D721Med (cell line): ENCODE results near the gene IGSF9.

Source experiments
- DNase-seq: peaks from one replicate; pipeline ENCODE4 v3.0.0; 2011; ENCODE audit warnings: low spot score; ENCODE audit not compliant: insufficient read length
- FAIRE-seq: peaks from 2 replicates; lab custom pipeline; 2011; peaks lifted over from hg19 to GRCh38; lab: Jason Lieb, UNC
- CTCF ChIP-seq: IDR thresholded peaks from 2 replicates; pipeline ENCODE4 v1.5.1; 2012; ENCODE audit warnings: mild to moderate bottlenecking, control low read depth; ENCODE audit not compliant: insufficient read depth; ENCODE audit errors: missing control alignments

Gene IGSF9

DNA sequence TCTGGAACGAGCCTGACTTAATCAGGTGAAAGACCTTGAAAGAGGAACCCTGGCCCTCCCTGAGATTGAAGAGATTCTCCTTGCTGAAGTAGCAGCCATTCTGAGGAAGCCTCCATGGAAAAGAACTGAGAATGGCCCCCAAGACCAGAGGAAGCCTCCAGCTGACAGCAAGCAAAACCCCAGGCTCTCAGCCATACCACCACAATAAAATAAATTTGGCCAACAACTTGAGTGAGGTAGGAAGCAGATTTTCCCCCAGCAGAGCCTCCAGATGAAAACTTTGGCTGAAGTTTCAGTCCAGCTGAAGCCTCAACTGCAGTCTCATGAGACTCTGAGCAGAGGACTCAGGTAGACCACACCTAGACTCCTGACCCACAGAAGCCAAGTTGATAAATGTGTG lies 42.6 kb upstream of the IGSF9 start:
- no peak for TF ChIP-seq CTCF
- no peak for FAIRE-seq
- no peak for DNase-seq

DNA sequence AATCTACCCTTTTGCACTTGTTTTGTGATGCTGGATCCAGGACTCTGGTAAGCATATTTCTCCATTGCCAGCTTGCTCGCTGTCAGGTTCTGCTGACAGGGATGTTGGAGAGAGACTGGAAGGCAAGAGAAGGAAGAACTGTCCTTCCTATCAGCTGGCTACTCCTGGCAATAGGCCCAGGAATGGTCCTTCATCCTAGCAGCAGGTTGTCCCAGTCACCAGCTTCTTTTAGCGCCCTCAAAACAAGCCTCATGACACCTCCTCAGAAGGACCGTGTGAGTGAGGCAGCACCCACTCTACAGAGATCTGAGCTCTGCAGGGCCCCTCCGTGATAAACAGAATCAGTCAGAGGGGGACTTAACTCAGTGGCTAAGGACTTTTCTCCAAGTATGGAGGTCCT lies 41.8 kb upstream of the IGSF9 start:
- DNase-seq (no peak), FAIRE-seq (no peak)
- TF ChIP-seq CTCF = no peak

GRCh38 chr1:159986531-159986930 lies 41.1 kb upstream of the IGSF9 start:
- TF ChIP-seq CTCF = no peak
- DNase-seq = no peak
- no peak for FAIRE-seq

DNA sequence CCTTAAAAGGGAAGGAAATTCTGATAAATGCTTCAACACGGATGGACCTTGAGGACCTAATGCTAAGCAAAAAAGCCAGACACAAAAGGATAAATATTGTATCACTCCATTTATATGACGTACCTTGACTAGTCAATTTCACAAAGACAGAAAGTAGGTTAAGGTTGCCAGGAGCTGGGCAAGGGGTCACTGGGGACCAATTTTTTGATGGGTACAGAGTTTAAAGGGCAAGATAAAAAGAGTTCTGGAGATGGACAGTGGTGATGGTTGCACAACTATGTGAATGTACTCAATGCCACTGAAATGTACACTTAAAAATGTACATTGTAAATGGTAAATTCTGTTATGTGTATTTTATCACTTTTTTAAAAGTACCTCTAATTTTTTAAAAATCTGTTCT lies 40.7 kb upstream of the IGSF9 start:
- no peak for TF ChIP-seq CTCF
- DNase-seq (no peak), FAIRE-seq (no peak)

- no peak for DNase-seq
- FAIRE-seq = no peak
- TF ChIP-seq CTCF = no peak
Measured at GRCh38 chr1:159985473-159985872, 40.1 kb upstream of the IGSF9 start.

DNA sequence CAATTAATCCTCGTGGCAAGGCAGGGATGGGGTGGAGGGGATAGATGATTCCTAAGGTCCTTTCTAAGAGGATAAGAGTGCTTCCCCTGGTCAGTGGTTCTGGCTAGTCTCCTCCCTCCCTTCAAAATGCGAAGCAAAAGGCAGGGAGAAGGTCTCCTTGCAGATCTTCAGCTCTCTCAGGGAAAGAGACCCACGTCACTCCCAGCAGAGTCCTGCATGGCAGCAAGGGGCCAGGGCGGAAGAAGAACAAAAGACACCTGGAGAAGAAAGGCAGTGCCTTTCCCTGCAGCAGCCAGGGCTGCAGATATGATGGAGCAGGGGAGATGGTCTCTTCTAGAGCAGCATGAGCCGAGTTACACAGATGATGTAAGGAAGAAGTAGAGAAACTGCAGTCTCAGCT lies 38.3 kb upstream of the IGSF9 start:
- TF ChIP-seq CTCF = no peak
- DNase-seq (no peak), FAIRE-seq (no peak)

DNA sequence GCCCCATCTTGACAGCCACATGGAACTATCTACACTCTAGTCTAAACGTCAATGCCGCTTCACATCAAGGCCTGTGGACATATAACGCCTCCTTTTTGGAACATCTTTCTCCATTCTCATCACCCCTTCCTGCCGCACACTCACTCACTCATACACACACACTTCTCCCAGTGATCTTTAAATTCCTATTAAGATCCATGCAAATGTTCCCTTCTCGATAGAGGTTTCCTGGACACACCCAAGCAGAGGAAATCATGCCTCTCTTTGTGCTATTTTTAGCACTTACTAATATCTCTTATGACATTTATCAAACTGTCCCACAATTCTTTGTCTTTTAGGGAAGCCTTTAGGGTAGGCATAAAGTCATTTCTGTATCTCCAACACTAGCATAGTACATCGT lies 36.9 kb upstream of the IGSF9 start:
- TF ChIP-seq CTCF = no peak
- FAIRE-seq (no peak), DNase-seq (no peak)
